HepG2 (cell line): Measurements from ENCODE around the gene CNDP1. TPM values are rescaled to one million over a fixed set of nuclear protein-coding genes. Genes with fewer than 3 reads are reported as not detected.

Source experiments
- ATAC-seq: fragments of 200-7000 bp; cut with Tn5 transposase; 3 replicates; pipeline ENCODE4 v1.9.1; 2020; ENCODE audit warnings: mild to moderate bottlenecking, moderate library complexity
- BruUV-seq: library from RNA; stranded (reverse); fragments of 400-500 nt; replicated peaks from 2 replicates; lab custom pipeline; 2021; lab: Mats Ljungman, UMichigan
- CTCF ChIA-PET: fragments of 300-600 bp; formaldehyde crosslinking; extraction: SDS; loops from one replicate; lab custom pipeline; 2021; ENCODE audit warnings: low total read pairs, inconsistent platforms, low intra/inter-chr PET ratio; lab: Yijun Ruan, JAX
- POLR2A ChIA-PET: fragments of 350-600 bp; sonication (Branson Sonifier 250); formaldehyde crosslinking; loops from one replicate; lab custom pipeline; 2020; ENCODE audit warnings: antibody characterized with exemption, inconsistent platforms; lab: Yijun Ruan, JAX
- DNase-seq: peaks from one replicate; pipeline ENCODE4 v3.0.0-alpha.2; 2015; ENCODE audit warnings: low spot score
- FAIRE-seq: peaks from 3 replicates; lab custom pipeline; 2011; peaks lifted over from hg19 to GRCh38; lab: Jason Lieb, UNC
- H2AFZ ChIP-seq: one replicate; pipeline ENCODE4 v1.6.1; 2011; ENCODE audit warnings: low read length, inconsistent platforms
- H3K27ac ChIP-seq: fragments of 300-600 bp; 3 replicates; pipeline ENCODE4 v1.8.0; 2011; ENCODE audit warnings: mixed run types, mild to moderate bottlenecking, mixed read lengths, low read length, inconsistent platforms; ENCODE audit not compliant: insufficient read depth; ENCODE audit errors: extremely low read length
- H3K27me3 ChIP-seq, 2 experiments: fragments of 200-600 bp in 1 of 2; 2 replicates in 1 of 2; 3 replicates in 1 of 2; pipeline versions ENCODE4 v1.6.0 to v1.8.0; 2011; ENCODE audit warnings: low read length in 2 of 2, mild to moderate bottlenecking in 2 of 2, moderate library complexity in 2 of 2, inconsistent platforms in 1 of 2; ENCODE audit not compliant: insufficient read depth in 2 of 2, control insufficient read depth in 1 of 2
- H3K36me3 ChIP-seq, 2 experiments: fragments of 200-600 bp in 1 of 2; replicated peaks in 1 of 2; 2 replicates in 1 of 2; 3 replicates in 1 of 2; pipeline versions ENCODE4 v1.5.1 to v1.8.0; 2011; ENCODE audit warnings: low read length in 2 of 2, inconsistent platforms in 1 of 2; ENCODE audit not compliant: insufficient read depth in 2 of 2, control insufficient read depth in 1 of 2
- H3K4me1 ChIP-seq: 2 replicates; pipeline ENCODE4 v1.5.1; 2012; ENCODE audit warnings: low read length, inconsistent platforms; ENCODE audit not compliant: insufficient read depth
- H3K4me2 ChIP-seq: 2 replicates; pipeline ENCODE4 v1.6.0; 2011; ENCODE audit warnings: low read depth, low read length, inconsistent platforms
- H3K4me3 ChIP-seq, 3 experiments: fragments of 200-600 bp in 1 of 3; sonication (generic), shearing (Covaris generic) in 1 of 3; replicated peaks in 1 of 3; 2 replicates each; pipeline ENCODE4 v1.5.1; 2011 to 2016; ENCODE audit warnings: low read length in 3 of 3, inconsistent platforms in 2 of 3, low read depth in 2 of 3, mild to moderate bottlenecking in 2 of 3, control low read depth in 1 of 3, mixed read lengths in 1 of 3; ENCODE audit not compliant: insufficient read depth in 1 of 3
- H3K79me2 ChIP-seq: one replicate; pipeline ENCODE4 v1.6.1; 2011; ENCODE audit warnings: low read length, inconsistent platforms; ENCODE audit not compliant: insufficient read depth
- H3K9ac ChIP-seq: 2 replicates; pipeline ENCODE4 v1.6.0; 2011; ENCODE audit warnings: mild to moderate bottlenecking, low read depth, low read length, inconsistent platforms; ENCODE audit not compliant: insufficient read depth
- H3K9me3 ChIP-seq: 2 replicates; pipeline ENCODE4 v1.5.1; 2012; ENCODE audit warnings: mild to moderate bottlenecking, low read length
- H4K20me1 ChIP-seq: 2 replicates; pipeline ENCODE4 v1.6.0; 2011; ENCODE audit warnings: inconsistent platforms, mild to moderate bottlenecking, low read length, moderate library complexity; ENCODE audit not compliant: insufficient read depth
- CCAR2 ChIP-seq: fragments of 200-400 bp; formaldehyde crosslinking; optimal IDR thresholded peaks from 2 replicates; pipeline ENCODE3; 2018; ENCODE audit warnings: low read depth, mild to moderate bottlenecking, low read length, moderate library complexity
- GATAD1 ChIP-seq: IDR thresholded peaks from 2 replicates; pipeline ENCODE4 v1.6.1; 2016; ENCODE audit warnings: missing genetic modification reagents, missing compliant biosample characterization
- LRRFIP1 ChIP-seq: sonication (generic); formaldehyde crosslinking; conservative IDR thresholded peaks from 2 replicates; pipeline ENCODE4 v1.4.0; 2020; ENCODE audit warnings: missing genetic modification reagents
- PAX8 ChIP-seq: sonication (generic); formaldehyde crosslinking; IDR thresholded peaks from 2 replicates; pipeline ENCODE4 v1.8.0; 2022; ENCODE audit warnings: mild to moderate bottlenecking, missing genetic modification reagents, borderline replicate concordance
- RFXAP ChIP-seq: sonication (generic); formaldehyde crosslinking; IDR thresholded peaks from 2 replicates; pipeline ENCODE4 v1.4.0; 2020; ENCODE audit warnings: missing genetic modification reagents, borderline replicate concordance
- STAT5B ChIP-seq: sonication (generic); formaldehyde crosslinking; IDR thresholded peaks from 2 replicates; pipeline ENCODE4 v1.4.0; 2020; ENCODE audit warnings: missing genetic modification reagents
- SUZ12 ChIP-seq: fragments of 150-350 bp; IDR thresholded peaks from 2 replicates; pipeline ENCODE4 v1.6.1; 2014; ENCODE audit warnings: low read depth, low read length
- TAF1 ChIP-seq: sonication (generic); formaldehyde crosslinking; IDR thresholded peaks from 2 replicates; pipeline ENCODE4 v1.4.0; 2020; ENCODE audit warnings: missing genetic modification reagents
- ZBTB43 ChIP-seq: sonication (generic); formaldehyde crosslinking; conservative IDR thresholded peaks from 2 replicates; pipeline ENCODE4 v1.4.0; 2020; ENCODE audit warnings: missing genetic modification reagents
- ZFYVE20 ChIP-seq: sonication (generic); formaldehyde crosslinking; IDR thresholded peaks from 2 replicates; pipeline ENCODE4 v1.8.0; 2023; ENCODE audit warnings: low read depth, mild to moderate bottlenecking, moderate library complexity, missing genetic modification reagents, borderline replicate concordance
- ZNF17 ChIP-seq: sonication (generic); formaldehyde crosslinking; IDR thresholded peaks from 2 replicates; pipeline ENCODE4 v1.5.0; 2020; ENCODE audit warnings: mild to moderate bottlenecking, missing genetic modification reagents
- ZNF205 ChIP-seq: IDR thresholded peaks from 2 replicates; pipeline ENCODE4 v1.6.1; 2018; ENCODE audit warnings: missing biosample characterization, missing genetic modification reagents
- ZNF362 ChIP-seq: sonication (generic); formaldehyde crosslinking; IDR thresholded peaks from 2 replicates; pipeline ENCODE4 v1.4.0; 2020; ENCODE audit warnings: missing genetic modification reagents, mild to moderate bottlenecking, borderline replicate concordance
- ZNF576 ChIP-seq: sonication (generic); formaldehyde crosslinking; IDR thresholded peaks from 2 replicates; pipeline ENCODE4 v1.4.0; 2020; ENCODE audit warnings: mild to moderate bottlenecking, missing genetic modification reagents
- ZNF746 ChIP-seq: sonication (generic); formaldehyde crosslinking; IDR thresholded peaks from 2 replicates; pipeline ENCODE4 v1.8.0; 2022; ENCODE audit warnings: mild to moderate bottlenecking, missing genetic modification reagents
- ZNF775 ChIP-seq: sonication (generic); formaldehyde crosslinking; IDR thresholded peaks from 2 replicates; pipeline ENCODE4 v1.4.0; 2020; ENCODE audit warnings: missing genetic modification reagents, mild to moderate bottlenecking, moderate library complexity, borderline replicate concordance
- ZNF878 ChIP-seq: sonication (generic); formaldehyde crosslinking; IDR thresholded peaks from 2 replicates; pipeline ENCODE4 v1.8.1; 2023; ENCODE audit warnings: mild to moderate bottlenecking, missing genetic modification reagents, moderate library complexity
- WGBS: methylation state at CpG from one replicate; pipeline ENCODE4 v1.1.6; 2017; ENCODE audit warnings: low lambda C conversion rate; 5-methylcytosine and 5-hydroxymethylcytosine counted together
- in situ Hi-C: cut with HindIII; loops from 2 replicates; pipeline ENCODE4 v1.10.0; 2017; ENCODE audit warnings: low pct_unique_long_range_greater_than_20kb; ENCODE audit not compliant: extremely low pct_ligation_motif_present
- intact Hi-C: fragments of 100-400 bp; cut with micrococcal nuclease; formaldehyde crosslinking; loops from one replicate; pipeline ENCODE4 v1.10.0; 2022; ENCODE audit not compliant: unreplicated experiment
- polyA plus RNA-seq, 8 experiments: library from polyadenylated mRNA; depleted of rRNA in 3 of 8; stranded (reverse) in 7 of 8; unstranded in 1 of 8; fragments of >200 nt; fragmentation: Illumina TruSeq in 4 of 8; extraction: Trizol in 4 of 8; gene quantifications; 2 replicates each; pipeline versions ENCODE4 v1.2.1 to v1.2.3, GENCODE V29; 2011 to 2016; ENCODE audit warnings: low read depth in 4 of 8, missing spikeins in 1 of 8, mixed read lengths in 1 of 8; ENCODE audit not compliant: insufficient read depth in 1 of 8
- total RNA-seq, 5 experiments: library from RNA; depleted of rRNA; stranded (reverse); fragments of >200 nt; fragmentation: Illumina TruSeq; extraction: Trizol; gene quantifications; 2 replicates each; pipeline ENCODE4 v1.2.3, GENCODE V29; 2016; ENCODE audit warnings: low read depth in 1 of 5
- TF ChIP-seq, protein P1 (sequence below): IDR thresholded peaks from 2 replicates; pipeline ENCODE4 v1.6.1; 2016; ENCODE audit warnings: missing biosample characterization, missing genetic modification reagents, low read depth

Gene CNDP1
- total and polyA plus RNA-seq, 2 of the 13 experiments (the other 11 are each of a cell fraction or from before 2014, with no cell fraction given), result 0.01 TPM; not detected in 1

GRCh38 chr18:74507927-74508326, 26.4 kb upstream of the CNDP1 start:
- Histone ChIP-seq H3K36me3 (peaks cover 34 to 83% of the 10 kb centered on the region in 2 experiments), H3K4me1 (peaks cover 10% of the 10 kb centered on the region), H3K4me3 (no peak overlapping the region), H3K9ac (no peak overlapping the region), H2AFZ (no peak overlapping the region), H3K4me2 (no peak overlapping the region), H3K79me2 (no peaks in the 10 kb centered on the region), H3K27ac (no peak overlapping the region), H4K20me1 (no peaks in the 10 kb centered on the region), H3K27me3 (no peaks in the 10 kb centered on the region), H3K9me3 (no peaks in the 10 kb centered on the region)
- in situ Hi-C loops (no loop called here), intact Hi-C loops (no loop called here)
- no peak for FAIRE-seq
- ChIA-PET POLR2A (no interaction called here), CTCF (no interaction called here)
- BruUV-seq, result no TSS peak
- no peak for DNase-seq
- 94% methylated on average over 11 of the region's 14 CpGs for WGBS
- no peak for TF ChIP-seq LRRFIP1 (CRISPR knock-in tag)
- no peak for TF ChIP-seq TAF1 (CRISPR knock-in tag)
- no peak for TF ChIP-seq ZBTB43 (CRISPR knock-in tag)
- no peak for TF ChIP-seq ZNF775
- TF ChIP-seq SUZ12, result no peak
- TF ChIP-seq PAX8 (CRISPR knock-in tag), result no peak
- no peak for TF ChIP-seq ZNF362 (CRISPR knock-in tag)
- no peak for TF ChIP-seq ZNF576
- TF ChIP-seq ZNF17 (CRISPR knock-in tag), result no peak
- no peak for TF ChIP-seq CCAR2
- no peak for TF ChIP-seq ZNF746 (CRISPR knock-in tag)
- no peak for TF ChIP-seq STAT5B (CRISPR knock-in tag)
- TF ChIP-seq, protein P1, sequence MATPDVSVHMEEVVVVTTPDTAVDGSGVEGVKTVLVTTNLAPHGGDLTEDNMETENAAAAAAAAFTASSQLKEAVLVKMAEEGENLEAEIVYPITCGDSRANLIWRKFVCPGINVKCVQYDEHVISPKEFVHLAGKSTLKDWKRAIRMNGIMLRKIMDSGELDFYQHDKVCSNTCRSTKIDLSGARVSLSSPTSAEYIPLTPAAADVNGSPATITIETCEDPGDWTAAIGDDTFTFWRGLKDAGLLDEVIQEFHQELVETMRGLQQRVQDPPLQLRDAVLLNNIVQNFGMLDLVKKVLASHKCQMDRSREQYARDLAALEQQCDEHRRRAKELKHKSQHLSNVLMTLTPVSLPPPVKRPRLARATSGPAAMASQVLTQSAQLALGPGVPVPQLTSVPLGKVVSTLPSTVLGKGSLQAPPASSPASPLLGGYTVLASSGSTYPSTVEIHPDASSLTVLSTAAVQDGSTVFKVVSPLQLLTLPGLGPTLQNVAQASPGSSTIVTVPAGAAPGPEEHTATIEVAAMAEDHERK (CRISPR knock-in tag), result no peak
- no peak for TF ChIP-seq ZNF205 (CRISPR knock-in tag)
- TF ChIP-seq ZFYVE20 (CRISPR knock-in tag), result no peak
- no peak for TF ChIP-seq GATAD1 (CRISPR knock-in tag)
- no peak for TF ChIP-seq ZNF878
- no peak for TF ChIP-seq RFXAP (CRISPR knock-in tag)
- ATAC-seq, result no peak
